ENCODE measurements around the gene LSM14A. TPM values are rescaled to one million over a fixed set of nuclear protein-coding genes. Genes with fewer than 3 reads are reported as not detected.

The LSM14A gene
- total RNA-seq, 3 donors from 2014 or later = 106 to 129 (median 126) TPM

DNA sequence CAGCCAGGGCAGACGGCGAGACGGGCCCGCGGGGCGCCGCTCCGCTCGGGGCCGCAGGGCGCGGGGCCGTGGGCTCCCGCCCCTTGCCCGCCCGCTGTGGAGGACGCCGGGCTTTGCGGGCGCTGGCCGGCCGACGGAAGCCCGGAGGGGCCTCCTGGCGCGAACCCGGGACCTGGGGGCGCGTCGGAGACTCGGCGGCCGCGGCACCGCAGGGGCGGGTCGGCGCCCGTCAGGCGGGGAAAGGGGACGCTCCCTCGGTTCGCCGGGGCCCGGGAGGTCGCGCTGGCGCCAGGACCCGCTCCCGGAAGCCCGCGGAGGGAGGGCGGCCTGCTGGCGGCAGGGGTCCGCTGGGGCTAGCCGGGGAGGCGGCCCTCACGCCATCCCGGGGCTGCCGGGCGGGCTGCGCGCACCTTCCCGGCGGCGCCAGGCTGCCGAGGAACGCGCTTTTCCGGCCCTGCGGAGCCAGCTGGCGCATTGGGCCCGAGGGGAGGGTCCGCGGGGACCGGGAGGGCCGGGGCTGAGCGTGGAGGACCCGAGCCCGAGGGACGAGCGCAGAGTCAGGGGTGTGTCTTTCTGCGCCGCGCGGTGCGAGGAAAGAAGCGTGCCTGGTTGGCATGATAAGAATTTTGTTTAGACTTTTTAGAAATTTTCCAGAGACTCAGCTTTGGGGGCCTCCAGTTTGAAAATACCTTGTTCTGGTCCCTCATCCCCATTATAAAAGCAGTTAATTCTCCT, 82.6 kb downstream of the LSM14A start:
- Histone ChIP-seq H3K4me3 (peak overlapping the region; percentile 67 to 92 (median 88)), H3K36me3 (no peaks in the 10 kb centered on the region), H3K4me1 (no peaks in the 10 kb centered on the region), H3K27me3 (no peaks in the 10 kb centered on the region), H3K9me3 (no peaks in the 10 kb centered on the region), H3K27ac (peak overlapping the region; percentile 93 to 97)
- DNase-seq (ENCODE audit: low spot score in 2 of 2) = no peak
- intact Hi-C loops (cut with DNase I; ENCODE audit: low total_unique reads) = no loop called here
- TF ChIP-seq POLR2AphosphoS5 (IDR thresholded peaks at IDR 0.05) (peak in 1 of 3 donors; percentile 28), POLR2A (IDR thresholded peaks at IDR 0.05) (no peak)

DNA sequence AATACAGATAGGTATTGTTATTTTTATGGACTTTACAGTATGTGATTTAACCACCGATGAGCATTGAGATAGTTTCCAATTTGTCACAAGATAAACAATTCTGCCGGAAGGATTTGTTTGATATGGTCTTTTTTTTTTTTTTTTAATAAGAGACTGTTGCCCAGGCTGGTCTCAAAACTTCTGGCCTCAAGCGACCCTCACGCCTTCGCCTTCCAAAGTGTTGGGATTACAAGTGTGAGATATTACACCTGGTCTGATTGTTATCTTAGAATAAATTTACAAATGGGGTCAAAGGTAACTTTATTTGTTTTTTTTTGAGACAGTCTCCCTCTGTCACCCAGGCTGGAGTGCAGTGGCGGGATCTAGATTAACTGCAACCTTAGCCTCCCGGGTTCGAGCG, 83.2 kb downstream of the LSM14A start:
- no peaks in the 10 kb centered on the region for H3K27me3 ChIP-seq
- TF ChIP-seq POLR2A (IDR thresholded peaks at IDR 0.05) (no peak), POLR2AphosphoS5 (IDR thresholded peaks at IDR 0.05) (no peak)
- TF ChIP-seq, protein P1, sequence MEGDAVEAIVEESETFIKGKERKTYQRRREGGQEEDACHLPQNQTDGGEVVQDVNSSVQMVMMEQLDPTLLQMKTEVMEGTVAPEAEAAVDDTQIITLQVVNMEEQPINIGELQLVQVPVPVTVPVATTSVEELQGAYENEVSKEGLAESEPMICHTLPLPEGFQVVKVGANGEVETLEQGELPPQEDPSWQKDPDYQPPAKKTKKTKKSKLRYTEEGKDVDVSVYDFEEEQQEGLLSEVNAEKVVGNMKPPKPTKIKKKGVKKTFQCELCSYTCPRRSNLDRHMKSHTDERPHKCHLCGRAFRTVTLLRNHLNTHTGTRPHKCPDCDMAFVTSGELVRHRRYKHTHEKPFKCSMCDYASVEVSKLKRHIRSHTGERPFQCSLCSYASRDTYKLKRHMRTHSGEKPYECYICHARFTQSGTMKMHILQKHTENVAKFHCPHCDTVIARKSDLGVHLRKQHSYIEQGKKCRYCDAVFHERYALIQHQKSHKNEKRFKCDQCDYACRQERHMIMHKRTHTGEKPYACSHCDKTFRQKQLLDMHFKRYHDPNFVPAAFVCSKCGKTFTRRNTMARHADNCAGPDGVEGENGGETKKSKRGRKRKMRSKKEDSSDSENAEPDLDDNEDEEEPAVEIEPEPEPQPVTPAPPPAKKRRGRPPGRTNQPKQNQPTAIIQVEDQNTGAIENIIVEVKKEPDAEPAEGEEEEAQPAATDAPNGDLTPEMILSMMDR (IDR thresholded peaks at IDR 0.05) = no peak
- H3K4me3 ChIP-seq = peak overlapping the region; percentile 67 to 92 (median 88)
- no peaks in the 10 kb centered on the region for H3K4me1 ChIP-seq
- intact Hi-C loops (cut with DNase I; ENCODE audit: low total_unique reads) = no loop called here
- peak overlapping the region; percentile 93 to 97 for H3K27ac ChIP-seq
- DNase-seq (ENCODE audit: low spot score in 2 of 2) = no peak
- no peaks in the 10 kb centered on the region for H3K36me3 ChIP-seq
- H3K9me3 ChIP-seq = no peaks in the 10 kb centered on the region

DNA sequence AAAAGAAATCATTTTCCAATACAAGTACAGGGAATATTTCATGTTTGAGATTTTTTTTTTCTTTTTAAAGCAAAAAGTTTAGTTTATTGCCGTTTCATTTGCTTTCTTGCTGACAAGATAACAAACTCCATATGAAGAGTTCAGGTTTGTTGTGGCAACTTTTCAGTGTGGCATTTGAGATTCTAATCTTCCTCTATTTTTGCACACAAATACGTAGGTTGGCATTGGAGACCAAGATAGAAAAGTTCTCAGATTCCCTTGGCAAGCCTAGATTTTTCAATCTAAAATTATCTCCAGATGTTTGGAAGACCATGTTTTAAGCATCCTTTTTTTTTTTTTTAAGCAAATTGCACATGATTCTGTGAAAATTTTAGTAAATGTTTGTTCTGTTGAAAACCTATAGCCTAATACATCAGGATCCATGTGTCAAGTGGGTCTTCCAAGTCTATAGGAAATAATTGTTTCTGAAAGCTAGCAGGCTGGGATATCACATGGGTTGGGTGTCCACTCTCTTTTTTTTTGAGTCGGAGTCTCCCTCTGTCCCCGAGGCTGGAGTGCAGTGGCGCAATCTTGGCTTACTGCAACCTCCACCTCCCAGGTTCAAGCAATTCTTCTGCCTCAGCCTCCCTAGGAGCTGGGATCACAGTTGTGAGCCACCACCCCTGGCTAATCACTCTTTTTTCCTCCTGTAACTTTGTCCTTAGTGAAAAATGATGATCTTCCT, 84.7 kb downstream of the LSM14A start:
- Histone ChIP-seq H3K4me1 (peaks cover 0 to 9% of the 10 kb centered on the region in 2 donors), H3K36me3 (no peaks in the 10 kb centered on the region), H3K9me3 (no peaks in the 10 kb centered on the region), H3K27ac (peak overlapping the region; percentile 20 to 36), H3K4me3 (no peak overlapping the region), H3K27me3 (no peaks in the 10 kb centered on the region)
- DNase-seq (ENCODE audit: low spot score in 2 of 2) = no peak
- intact Hi-C loops (cut with DNase I; ENCODE audit: low total_unique reads) = no loop called here
- TF ChIP-seq, protein P1 (IDR thresholded peaks at IDR 0.05) = no peak
- no peak for TF ChIP-seq POLR2A (IDR thresholded peaks at IDR 0.05)
- no peak for TF ChIP-seq POLR2AphosphoS5 (IDR thresholded peaks at IDR 0.05)

DNA sequence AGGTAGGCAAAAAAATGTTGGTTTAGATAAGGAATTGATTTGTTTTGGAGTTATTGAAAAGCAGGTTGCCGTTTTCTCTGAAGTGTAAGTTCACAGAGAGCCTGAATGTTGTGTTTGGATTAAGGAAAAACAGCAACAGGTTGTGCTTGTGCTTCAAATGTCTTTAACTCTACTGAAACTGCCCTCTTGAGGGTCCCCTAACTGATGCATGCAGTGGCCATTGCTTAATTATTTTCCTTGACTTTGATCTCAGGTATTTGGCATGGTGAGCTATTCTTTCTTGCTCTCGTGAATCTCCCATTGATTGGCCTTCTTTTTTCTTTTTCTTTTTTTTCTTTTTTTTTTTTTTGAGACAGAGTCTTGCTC, 85.2 kb downstream of the LSM14A start:
- Histone ChIP-seq H3K4me3 (no peak overlapping the region), H3K4me1 (peaks cover 0 to 9% of the 10 kb centered on the region in 2 donors), H3K27ac (peak overlapping the region; percentile 20 to 36), H3K27me3 (no peaks in the 10 kb centered on the region), H3K9me3 (no peaks in the 10 kb centered on the region), H3K36me3 (no peaks in the 10 kb centered on the region)
- intact Hi-C loops (cut with DNase I; ENCODE audit: low total_unique reads) = no loop called here
- TF ChIP-seq POLR2A (IDR thresholded peaks at IDR 0.05) (no peak), POLR2AphosphoS5 (IDR thresholded peaks at IDR 0.05) (no peak)
- TF ChIP-seq, protein P1 (IDR thresholded peaks at IDR 0.05) = no peak
- DNase-seq (ENCODE audit: low spot score in 2 of 2) = no peak

DNA sequence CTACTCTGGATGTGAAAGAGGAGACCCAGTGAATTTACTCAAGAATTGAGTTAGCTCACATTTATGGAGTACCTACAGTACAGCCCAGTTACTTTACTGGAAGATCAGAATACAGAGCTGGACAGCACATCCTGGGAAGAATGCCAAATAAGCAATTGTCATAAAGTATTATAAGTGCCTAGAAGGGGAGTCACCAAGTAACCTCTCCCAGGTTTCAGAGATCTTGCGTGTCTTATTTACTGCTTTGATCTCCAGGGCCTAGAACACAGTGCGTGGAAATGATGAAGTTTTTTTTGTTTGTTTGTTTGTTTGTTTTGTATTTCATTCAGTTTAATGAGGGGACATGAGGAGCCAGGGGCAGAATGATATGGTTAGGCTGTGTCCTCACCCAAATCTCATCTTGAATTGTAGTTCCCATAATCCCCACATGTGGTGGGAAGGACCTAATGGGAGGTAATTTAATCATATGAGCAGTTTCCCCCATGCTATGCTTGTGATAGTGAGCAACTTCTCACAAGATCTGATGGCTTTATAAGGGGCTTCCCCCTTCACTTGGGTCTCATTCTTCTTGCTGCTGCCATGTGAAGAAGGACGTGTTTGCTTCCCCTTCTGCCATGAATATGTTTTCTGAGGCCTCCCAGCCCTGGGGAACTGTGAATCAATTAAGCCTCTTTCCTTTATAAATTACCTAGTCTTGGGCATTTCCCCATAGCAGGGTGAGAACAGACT, 87.2 kb downstream of the LSM14A start:
- Histone ChIP-seq H3K36me3 (no peaks in the 10 kb centered on the region), H3K9me3 (no peaks in the 10 kb centered on the region), H3K27me3 (no peaks in the 10 kb centered on the region), H3K4me3 (no peak overlapping the region), H3K4me1 (peaks cover 0 to 9% of the 10 kb centered on the region in 2 donors), H3K27ac (no peak overlapping the region)
- no peak for DNase-seq (ENCODE audit: low spot score in 2 of 2)
- intact Hi-C loops (cut with DNase I; ENCODE audit: low total_unique reads) = no loop called here
- TF ChIP-seq, protein P1 (IDR thresholded peaks at IDR 0.05) = no peak
- TF ChIP-seq POLR2A (IDR thresholded peaks at IDR 0.05) (no peak), POLR2AphosphoS5 (IDR thresholded peaks at IDR 0.05) (no peak)

Measured in breast epithelium (tissue), 4 donors.